Heart left ventricle (tissue), 13 donors: ENCODE data around the gene POLR1H.

Experiments used
- POLR2A ChIP-seq, 2 donors: fragments of 450-650 bp; IDR thresholded peaks; one replicate each; pipeline ENCODE4 v1.6.1; 2017; ENCODE audit warnings: antibody characterized with exemption in 2 of 2, mild to moderate bottlenecking in 2 of 2, moderate library complexity in 2 of 2
- TF ChIP-seq, protein P1 (sequence below), 12 donors: fragments of 200-600 bp; sonication (generic) in 4 of 12; IDR thresholded peaks; one replicate each; pipeline versions ENCODE4 v1.5.0 to v1.8.0; 2018 to 2022; ENCODE audit warnings: antibody characterized with exemption in 12 of 12, mild to moderate bottlenecking in 5 of 12
- donor health status: ischemic (EF 13 %, LVEDD 7.1; RV severe dilation, severe dysfunction).
- donor health status: DM: no; HTN: yes; CAD: no.
- donor health status: DM: no; HTN: no; CAD: no.
- donor health status: ischemic (EF 25% LVEDD 6.9; RV normal size, moderate dysfunction).
- donor health status: ischemic (EF 25% LVEDD 5.7; RV mildly dilated, moderate dysfunction).
- donor health status: ischemic (EF 35%, LVEDD 5.7; RV mildly dilated, moderate dysfunction).
- donor health status: nonischemic (EF 11% LVEDD 7.7; RV severe dilation, severe dysfunction).
- donor health status: DM: yes; HTN: yes; CAD: no.
- donor health status: PGD.
- donor health status: ischemic (EF 29% LVEDD 5.4; RV normal size, mild dysfunction).
- donor health status: nonischemic (EF 23%, LVEDD 6.1; RV moderate dilation, normal function).

DNA sequence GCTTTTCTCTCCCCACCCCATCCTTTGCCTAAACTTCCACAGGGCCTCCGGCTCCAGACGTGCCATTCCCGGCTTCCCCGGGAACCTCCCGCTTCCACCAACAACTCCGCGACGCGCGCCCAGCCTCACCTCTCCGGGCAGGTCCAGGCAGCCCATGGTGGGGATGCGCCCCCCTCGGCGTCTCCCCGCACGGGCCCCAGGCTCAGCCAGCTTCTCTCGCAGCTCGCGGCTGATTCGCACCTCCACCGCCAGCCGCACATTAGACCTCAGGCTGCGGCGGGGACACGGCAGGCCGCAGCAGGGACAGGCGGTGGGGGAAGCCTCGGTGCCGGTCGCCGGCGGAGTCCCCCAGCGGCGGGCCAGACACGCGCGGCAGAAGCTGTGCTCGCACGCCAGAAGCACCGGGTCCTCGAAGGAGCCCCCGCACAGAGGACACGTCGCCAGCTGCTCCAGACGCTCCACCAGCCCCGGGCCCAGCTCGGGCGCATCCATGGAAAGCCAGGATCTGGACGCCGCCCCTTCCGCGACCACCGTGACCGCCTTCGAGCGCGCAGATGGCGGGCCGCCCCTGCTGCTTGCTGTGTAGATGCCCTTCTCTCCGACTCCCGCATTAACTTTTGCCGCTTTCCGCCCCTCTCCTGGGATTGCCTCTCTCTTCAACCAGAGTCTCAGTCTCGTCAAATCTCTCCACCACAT lies 14.2 kb downstream of the POLR1H start, which contains the start of gene RNF39:
- TF ChIP-seq, protein P1, sequence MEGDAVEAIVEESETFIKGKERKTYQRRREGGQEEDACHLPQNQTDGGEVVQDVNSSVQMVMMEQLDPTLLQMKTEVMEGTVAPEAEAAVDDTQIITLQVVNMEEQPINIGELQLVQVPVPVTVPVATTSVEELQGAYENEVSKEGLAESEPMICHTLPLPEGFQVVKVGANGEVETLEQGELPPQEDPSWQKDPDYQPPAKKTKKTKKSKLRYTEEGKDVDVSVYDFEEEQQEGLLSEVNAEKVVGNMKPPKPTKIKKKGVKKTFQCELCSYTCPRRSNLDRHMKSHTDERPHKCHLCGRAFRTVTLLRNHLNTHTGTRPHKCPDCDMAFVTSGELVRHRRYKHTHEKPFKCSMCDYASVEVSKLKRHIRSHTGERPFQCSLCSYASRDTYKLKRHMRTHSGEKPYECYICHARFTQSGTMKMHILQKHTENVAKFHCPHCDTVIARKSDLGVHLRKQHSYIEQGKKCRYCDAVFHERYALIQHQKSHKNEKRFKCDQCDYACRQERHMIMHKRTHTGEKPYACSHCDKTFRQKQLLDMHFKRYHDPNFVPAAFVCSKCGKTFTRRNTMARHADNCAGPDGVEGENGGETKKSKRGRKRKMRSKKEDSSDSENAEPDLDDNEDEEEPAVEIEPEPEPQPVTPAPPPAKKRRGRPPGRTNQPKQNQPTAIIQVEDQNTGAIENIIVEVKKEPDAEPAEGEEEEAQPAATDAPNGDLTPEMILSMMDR (IDR thresholded peaks at IDR 0.05): no peak
- no peak for TF ChIP-seq POLR2A (IDR thresholded peaks at IDR 0.05)
